ENCODE results near the gene MYH10.
A peak's percentile ranks its signal among the peaks of the same experiment; 100 is the strongest.

MYH10 gene

GRCh38 chr17:8602679-8603078 is 27.8 kb downstream of the MYH10 start:
- DNase-seq, result no peak

- DNase-seq, result no peak
Observed at GRCh38 chr17:8599351-8600011, 31.0 kb downstream of the MYH10 start.

- DNase-seq, result no peak
Observed at GRCh38 chr17:8598913-8599312, 31.6 kb downstream of the MYH10 start.

GRCh38 chr17:8593830-8594229 is 36.7 kb downstream of the MYH10 start:
- no peak for DNase-seq

GRCh38 chr17:8593276-8593675 is 37.2 kb downstream of the MYH10 start:
- no peak for DNase-seq

- DNase-seq, result no peak
Observed at GRCh38 chr17:8588877-8589554, 41.5 kb downstream of the MYH10 start.

GRCh38 chr17:8586766-8587165 is 43.8 kb downstream of the MYH10 start:
- no peak for DNase-seq

GRCh38 chr17:8585911-8586310 is 44.6 kb downstream of the MYH10 start:
- DNase-seq, result no peak

GRCh38 chr17:8583954-8584353 is 46.6 kb downstream of the MYH10 start:
- DNase-seq, result no peak

GRCh38 chr17:8580952-8581658 is 49.4 kb downstream of the MYH10 start:
- DNase-seq, result no peak

- DNase-seq, result peak; percentile 16
Observed at GRCh38 chr17:8577868-8578267, 52.7 kb downstream of the MYH10 start.

- no peak for DNase-seq
Observed at GRCh38 chr17:8576559-8577294, 53.8 kb downstream of the MYH10 start.

- DNase-seq, result peak; percentile 53
Observed at GRCh38 chr17:8574687-8575086, 55.8 kb downstream of the MYH10 start.

GRCh38 chr17:8572764-8573163 is 57.8 kb downstream of the MYH10 start:
- peak; percentile 59 for DNase-seq

GRCh38 chr17:8563981-8564602 is 66.4 kb downstream of the MYH10 start:
- DNase-seq, result no peak

- DNase-seq, result no peak
Observed at GRCh38 chr17:8563024-8563776, 67.3 kb downstream of the MYH10 start.

- DNase-seq, result no peak
Observed at GRCh38 chr17:8558144-8558543, 72.4 kb downstream of the MYH10 start.

- no peak for DNase-seq
Observed at GRCh38 chr17:8557176-8557806, 73.2 kb downstream of the MYH10 start.

GRCh38 chr17:8556074-8556473 is 74.5 kb downstream of the MYH10 start:
- no peak for DNase-seq

- DNase-seq, result no peak
Observed at GRCh38 chr17:8555062-8555461, 75.5 kb downstream of the MYH10 start.

GRCh38 chr17:8552577-8553320 is 77.8 kb downstream of the MYH10 start:
- peak; percentile 10 for DNase-seq
